ENCODE results near the gene NOS2.
"Not testable (repeated sequence)": the region's sequence is repeated elsewhere in the genome, so short reads cannot be mapped to it uniquely, and the experiment has no call there.

The NOS2 gene

GRCh38 chr17:27800522-27800921, at the start of gene NOS2:
TSS of gene NOS2 (minus strand) at chr17:27800529. CDS start at chr17:27798809, 1,720 bp downstream.
- no peak for DNase-seq

GRCh38 chr17:27849474-27850185, 49.3 kb upstream of the NOS2 start:
- no peak for DNase-seq

DNA sequence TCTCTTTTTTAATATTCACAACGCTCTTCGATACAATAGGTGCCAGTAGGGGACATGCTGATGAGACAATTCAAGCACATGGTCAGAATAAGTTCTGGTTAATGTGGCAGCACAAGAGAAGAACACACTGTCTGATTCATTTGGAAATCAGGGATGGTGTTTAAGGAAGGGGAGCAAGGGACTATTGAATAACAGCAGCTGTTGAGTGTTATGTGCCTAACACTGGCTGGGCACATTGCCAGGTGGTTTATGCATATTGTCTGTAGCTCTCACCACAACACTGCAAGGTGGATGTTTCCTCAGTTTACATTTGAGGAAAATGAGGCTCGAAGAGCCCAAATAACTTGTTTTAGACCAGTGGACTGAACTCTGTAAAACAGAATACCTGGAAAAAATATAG, 48.6 kb upstream of the NOS2 start:
- no peak for DNase-seq

- DNase-seq, result not testable (repeated sequence)
Measured at GRCh38 chr17:27846808-27847307, 46.5 kb upstream of the NOS2 start.

GRCh38 chr17:27846042-27846655, 45.8 kb upstream of the NOS2 start:
- DNase-seq, result peak; percentile 92

- DNase-seq, result no peak
Measured at GRCh38 chr17:27845264-27846041, 45.1 kb upstream of the NOS2 start.

DNA sequence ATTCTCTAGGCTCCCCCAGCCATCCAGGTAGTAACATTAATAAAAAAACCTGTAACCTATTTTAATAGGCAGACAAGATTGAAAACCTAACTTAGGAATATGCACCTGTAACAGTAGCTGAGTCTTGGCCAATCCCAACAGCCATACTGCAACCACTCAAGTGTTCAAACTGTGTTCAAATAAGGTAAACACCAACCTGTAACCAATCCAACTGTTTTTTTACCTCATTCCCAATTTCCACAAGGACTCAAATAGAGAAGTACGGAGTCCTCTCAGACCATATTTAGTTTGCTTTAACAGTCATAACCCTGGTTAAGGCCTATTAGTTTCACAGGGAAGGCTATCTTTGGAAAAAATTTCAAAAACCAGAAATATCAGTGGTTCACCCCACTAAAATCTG, 40.4 kb upstream of the NOS2 start:
- no peak for DNase-seq

GRCh38 chr17:27840406-27840678, 40.0 kb upstream of the NOS2 start:
- not testable (repeated sequence) for DNase-seq

GRCh38 chr17:27839571-27840405, 39.5 kb upstream of the NOS2 start:
- not testable (repeated sequence) for DNase-seq

GRCh38 chr17:27838607-27839006, 38.3 kb upstream of the NOS2 start:
- not testable (repeated sequence) for DNase-seq

DNA sequence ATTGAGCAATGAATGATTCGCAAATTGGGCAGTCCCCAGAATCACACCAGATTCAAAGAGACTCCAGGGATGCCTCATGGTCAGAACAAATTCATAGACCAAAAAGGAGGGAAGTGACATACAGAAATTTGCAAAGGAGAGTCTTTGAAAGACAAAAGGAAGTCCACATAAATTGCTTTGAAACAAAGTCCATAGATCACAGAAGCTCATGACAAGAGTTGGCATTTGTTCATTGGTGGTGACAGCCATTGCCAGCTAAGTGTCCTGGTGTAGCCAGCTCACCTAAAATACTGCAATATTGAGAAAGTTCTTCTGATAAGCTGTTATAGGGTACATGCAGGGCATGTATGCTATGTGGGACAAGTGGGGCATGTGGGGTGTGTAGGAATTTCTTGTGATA, 37.4 kb upstream of the NOS2 start:
- not testable (repeated sequence) for DNase-seq

DNA sequence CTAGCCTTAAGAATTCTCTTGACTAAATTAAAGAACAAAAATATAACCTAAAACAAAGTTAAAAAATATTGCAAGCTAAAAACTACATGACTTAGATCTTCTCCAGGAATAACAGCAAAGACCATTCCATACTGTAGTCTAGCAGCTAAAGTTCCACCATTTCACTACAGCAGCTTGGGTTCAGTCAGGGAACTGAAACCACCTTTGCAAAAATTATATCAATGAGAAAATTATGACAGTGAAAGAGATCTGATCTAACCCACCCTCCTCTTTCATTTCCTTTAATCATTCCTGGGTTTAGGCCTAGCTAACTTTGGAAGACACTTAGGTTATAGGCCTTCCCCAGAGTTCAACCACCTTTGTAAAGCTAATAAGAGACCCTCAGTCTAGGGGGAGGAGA, 36.3 kb upstream of the NOS2 start:
- no peak for DNase-seq

GRCh38 chr17:27834571-27834970, 34.2 kb upstream of the NOS2 start:
- no peak for DNase-seq

DNA sequence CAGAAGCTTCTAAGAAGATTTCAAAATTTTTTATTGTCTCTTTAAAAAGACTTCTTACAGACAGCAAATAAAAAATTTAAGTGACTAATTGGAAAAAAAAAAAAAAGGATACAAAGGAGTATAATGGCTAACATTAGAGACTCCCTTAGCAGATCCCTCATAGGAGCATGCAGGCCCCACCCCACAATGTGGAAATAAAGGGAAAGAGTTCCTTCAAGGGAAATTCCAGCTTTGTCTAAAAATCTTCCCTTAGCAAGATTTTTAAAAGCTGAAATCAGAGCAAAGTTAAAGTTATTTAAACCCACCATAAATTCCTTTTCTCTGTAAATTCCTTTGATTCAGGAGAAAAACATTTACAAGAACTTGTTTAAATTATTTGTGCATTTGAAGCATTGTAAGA, 32.5 kb upstream of the NOS2 start:
- no peak for DNase-seq

DNA sequence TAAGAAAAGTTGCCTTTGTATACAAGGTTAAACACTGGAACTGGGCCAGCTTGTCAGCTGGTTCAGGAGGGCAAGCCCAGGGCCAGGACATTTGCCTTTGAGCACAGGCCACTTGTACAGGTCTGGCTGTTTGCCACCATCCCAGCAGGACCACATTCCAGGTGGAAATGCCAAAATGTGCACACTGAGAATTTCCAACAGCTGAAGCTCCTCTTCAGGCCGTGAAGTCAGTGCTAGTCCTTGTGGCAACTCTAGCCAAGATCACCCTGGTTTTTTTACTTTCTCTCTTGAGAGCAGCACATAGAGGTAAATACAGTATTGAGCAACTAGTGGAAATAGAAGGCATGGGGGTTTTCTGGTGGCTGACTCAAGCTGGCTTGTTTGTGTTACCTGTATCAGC, 29.6 kb upstream of the NOS2 start:
- DNase-seq, result not testable (repeated sequence)

DNA sequence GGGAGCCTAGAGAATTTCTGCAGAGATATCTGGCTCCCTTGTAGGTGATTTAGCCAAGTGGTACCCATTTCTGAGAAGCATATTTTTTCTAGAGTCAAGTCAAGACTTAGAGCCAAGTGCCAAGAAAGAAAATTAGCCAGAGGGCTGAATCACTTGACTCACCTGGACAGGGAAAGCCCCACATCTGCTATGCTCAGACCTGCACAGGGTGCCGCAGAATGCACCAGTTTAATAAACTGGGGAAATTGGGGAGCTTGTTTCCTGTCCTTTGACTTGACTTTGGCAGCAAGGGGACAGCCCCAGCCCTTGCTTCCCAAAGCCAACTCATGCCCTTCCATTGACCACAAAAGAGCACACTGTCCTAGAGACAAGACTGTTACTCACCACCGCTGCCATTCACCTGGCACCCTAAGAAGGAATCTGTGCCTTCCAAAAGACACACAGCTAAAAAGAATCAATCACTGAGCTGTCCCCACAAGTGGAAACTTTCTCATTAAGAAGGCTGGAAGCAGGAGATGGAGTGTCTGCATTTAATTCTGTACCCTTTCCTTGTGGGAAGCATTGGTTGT, 28.9 kb upstream of the NOS2 start:
- DNase-seq, result not testable (repeated sequence)

DNA sequence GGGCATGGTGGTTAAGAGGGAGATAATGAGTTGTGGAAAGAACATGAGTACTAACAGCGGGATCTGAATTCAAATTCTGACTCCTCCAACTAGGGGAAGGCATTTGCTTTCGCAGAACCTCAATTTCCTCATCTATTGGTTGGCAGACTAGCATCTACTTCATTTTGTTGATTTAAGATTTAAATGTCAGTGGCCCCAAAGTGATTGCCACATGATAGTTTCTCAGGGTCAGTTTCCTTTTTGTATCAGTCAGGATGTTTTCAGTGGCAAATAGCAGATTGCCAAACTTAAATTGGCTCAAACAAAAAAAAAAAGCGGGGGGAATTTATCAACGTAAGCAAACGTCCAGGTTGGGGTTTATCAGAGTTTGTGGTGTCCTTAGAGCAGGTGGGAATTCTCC, 25.1 kb upstream of the NOS2 start:
- DNase-seq, result no peak

GRCh38 chr17:27824745-27825144, 24.4 kb upstream of the NOS2 start:
- no peak for DNase-seq

- no peak for DNase-seq
Measured at GRCh38 chr17:27824176-27824715, 23.9 kb upstream of the NOS2 start.

DNA sequence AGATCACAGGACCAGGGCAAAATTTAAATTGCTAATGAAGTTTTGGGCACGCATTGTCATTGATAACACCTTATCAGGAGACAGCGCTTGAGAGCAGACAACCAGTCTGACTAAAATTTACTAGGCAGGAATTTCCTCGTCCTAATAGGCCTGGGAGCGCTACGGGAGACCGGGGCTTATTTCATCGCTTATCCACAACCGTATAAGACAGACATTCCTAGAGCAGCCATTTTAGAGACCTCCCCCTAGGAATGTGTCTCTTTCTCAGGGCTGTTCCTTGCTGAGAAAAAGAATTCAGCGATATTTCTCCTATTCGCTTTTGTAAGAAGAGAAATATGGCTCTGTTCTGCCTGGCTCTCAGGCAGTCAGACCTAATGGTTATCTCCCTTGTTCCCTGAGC, 21.8 kb upstream of the NOS2 start:
- not testable (repeated sequence) for DNase-seq

DNA sequence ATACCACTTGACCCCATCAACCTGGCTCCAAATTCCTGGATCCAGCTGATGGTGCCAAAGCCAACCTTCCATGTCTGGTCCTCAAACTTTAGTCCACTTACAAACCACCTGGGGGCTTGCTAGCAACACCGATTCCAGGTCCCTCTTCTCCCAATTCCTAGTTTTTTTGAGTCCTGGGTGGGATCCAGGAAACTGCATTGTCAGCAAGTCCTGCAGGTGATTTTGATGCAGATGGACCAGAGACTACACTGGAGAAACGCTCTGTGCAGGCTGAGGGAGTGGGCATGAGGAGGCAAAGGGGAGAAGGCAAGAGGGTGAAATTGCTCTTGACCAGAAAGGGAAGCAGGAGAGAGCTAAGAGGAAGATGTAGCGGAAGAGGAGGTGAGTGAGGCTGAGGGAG, 21.0 kb upstream of the NOS2 start:
- no peak for DNase-seq

- no peak for DNase-seq
Measured at GRCh38 chr17:27819145-27819544, 18.8 kb upstream of the NOS2 start.
